NCI-H2196 (cell line): Measurements from ENCODE around the gene CD70.
A peak's percentile ranks its signal among the peaks of the same experiment; 100 is the strongest.
"Not testable (repeated sequence)": the region's sequence is repeated elsewhere in the genome, so short reads cannot be mapped to it uniquely, and the experiment has no call there.

Source experiments
- DNase-seq: peaks from one replicate; lab custom pipeline; 2025; ENCODE audit not compliant: unreplicated experiment; lab: John Stamatoyannopoulos, UW

The CD70 gene, protein sequence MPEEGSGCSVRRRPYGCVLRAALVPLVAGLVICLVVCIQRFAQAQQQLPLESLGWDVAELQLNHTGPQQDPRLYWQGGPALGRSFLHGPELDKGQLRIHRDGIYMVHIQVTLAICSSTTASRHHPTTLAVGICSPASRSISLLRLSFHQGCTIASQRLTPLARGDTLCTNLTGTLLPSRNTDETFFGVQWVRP

GRCh38 chr19:6590827-6591319 lies at the start of gene CD70:
Gene CD70 (minus strand): TSS chr19:6591150. CDS start chr19:6591002, 148 bp downstream.
- DNase-seq = peak; percentile 14

GRCh38 chr19:6640333-6640732 lies 49.4 kb upstream of the CD70 start:
- DNase-seq = not testable (repeated sequence)

- DNase-seq = no peak
Measured at GRCh38 chr19:6639439-6639838, 48.5 kb upstream of the CD70 start.

- not testable (repeated sequence) for DNase-seq
Measured at GRCh38 chr19:6633456-6633813, 42.5 kb upstream of the CD70 start.

DNA sequence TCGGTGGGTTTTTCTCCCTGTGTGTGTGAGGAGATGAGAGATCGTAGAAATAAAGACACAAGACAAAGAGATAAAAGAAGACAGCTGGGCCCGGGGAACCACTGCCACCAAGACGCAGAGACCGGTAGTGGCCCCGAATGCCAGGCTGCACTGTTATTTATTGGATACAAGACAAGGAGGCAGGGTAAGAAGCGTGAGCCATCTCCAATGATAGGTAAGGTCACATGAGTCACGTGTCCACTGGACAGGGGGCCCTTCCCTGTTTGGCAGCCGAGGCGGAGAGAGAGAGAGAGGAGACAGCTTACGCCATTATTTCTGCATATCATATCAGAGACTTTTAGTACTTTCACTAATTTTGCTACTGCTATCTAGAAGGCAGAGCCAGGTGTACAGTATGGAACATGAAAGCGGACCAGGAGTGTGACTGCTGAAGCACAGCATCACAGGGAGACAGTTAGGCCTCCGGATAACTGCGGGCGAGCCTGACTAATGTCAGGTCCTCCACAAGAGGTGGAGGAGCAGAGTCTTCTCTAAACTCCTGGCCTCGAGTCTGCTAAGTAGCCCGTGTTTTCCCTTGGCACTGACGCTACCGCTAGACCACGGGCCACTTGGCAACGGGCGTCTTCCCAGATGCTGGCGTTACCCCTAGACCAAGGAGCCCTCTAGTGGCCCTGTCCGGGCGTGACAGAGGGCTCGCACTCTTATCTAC lies 42.0 kb upstream of the CD70 start:
- peak; percentile 55 for DNase-seq

- peak; percentile 74 for DNase-seq
Measured at GRCh38 chr19:6632002-6632621, 41.2 kb upstream of the CD70 start.

DNA sequence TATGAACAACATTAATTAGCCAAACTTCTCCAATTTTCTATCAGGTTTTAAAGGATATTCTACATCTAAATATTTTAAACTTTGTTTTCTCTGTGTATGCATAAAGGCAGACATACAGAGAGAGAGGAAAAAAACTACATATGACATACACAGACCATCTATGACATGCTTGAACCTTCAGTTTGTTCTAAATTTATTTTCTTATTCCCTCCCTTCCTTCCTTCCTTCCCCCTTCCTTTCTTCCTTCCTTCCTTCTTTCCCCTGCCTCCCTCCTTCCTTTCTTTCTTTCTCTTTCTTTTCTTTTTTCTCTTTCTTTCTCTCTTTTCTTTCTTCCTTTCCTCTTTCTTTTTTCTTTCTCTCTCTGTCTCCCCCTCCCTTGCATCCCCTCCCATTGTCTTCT lies 35.8 kb upstream of the CD70 start:
- no peak for DNase-seq

GRCh38 chr19:6617374-6617773 lies 26.4 kb upstream of the CD70 start:
- no peak for DNase-seq

DNA sequence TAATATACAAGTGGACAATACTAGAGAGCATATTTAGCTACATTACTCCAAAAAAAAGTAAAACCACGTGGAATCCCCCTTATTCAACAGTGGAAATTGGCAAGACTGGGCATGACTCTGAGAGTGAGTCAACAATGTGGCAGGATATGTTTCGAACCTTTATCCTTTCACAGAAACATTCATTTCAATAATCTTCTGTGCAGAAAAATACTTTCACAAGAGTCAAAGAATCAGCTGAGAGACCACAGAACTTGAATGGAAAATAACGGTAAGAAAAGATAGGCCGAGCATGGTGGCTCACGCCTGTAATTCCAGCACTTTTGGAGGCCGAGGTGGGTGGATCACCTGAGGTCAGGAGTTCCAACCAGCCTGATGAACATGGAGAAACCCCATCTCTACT lies 25.1 kb upstream of the CD70 start:
- DNase-seq = no peak

- DNase-seq = no peak
Measured at GRCh38 chr19:6613711-6614110, 22.8 kb upstream of the CD70 start.

DNA sequence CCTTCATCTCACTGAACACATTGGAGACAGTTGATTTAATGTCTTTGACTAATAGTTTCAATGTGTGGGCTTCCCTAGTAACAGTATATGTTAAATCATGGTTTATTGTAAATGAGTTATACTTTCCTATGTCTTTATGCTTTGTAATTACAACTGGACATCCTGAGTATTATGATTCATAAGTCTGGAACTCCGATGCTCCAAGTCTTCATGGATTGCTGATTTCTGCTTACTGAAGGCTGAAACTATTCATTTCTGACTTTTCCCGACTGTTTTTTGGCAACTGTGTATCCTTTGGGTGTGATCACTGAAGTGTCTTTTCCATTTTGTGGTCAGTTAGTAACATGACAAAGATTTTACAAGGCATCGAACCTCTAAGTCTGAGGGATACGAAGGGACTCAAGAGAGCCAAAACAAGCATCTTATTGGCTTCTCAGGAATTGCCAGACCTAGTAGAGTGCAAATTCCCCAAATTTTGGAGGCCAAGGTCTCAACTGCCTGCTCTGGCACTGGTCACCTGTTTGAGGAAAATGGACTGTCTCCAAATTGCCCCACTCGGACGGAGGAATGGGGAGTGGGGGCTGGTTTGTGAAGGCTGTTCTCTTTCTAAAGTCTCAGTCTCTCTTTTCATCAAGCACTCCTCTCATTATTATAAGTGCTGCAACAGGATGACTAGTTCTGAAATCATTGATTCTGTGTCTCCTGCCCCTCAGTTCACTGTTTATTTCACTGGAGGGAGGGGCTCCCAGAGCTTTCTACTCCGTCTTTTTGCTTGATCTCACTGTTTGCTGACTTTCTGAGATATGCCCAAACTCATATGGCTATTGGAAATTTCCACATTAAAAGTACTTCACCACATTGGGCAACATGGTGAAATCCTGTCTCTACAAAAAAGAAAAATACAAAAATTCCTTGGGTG lies 20.2 kb upstream of the CD70 start:
- no peak for DNase-seq

DNA sequence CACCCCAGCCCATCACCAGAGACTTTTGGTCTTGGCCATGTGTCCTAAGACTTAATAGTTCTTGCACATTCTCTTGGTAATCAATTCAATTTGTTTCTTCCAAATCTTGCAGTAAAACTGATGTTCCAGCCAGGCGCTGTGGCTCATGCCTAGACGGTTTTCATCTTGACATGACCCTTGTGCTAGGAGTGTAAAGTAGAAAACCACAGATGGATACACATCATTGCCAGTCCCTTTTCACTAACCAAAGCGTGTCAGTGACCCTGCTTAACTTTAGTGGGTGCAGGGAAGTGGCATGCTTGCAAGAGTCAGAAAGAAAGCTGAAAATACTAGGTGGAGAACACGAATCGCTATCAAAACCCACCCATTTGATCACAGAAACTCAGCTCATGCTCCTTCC lies 18.0 kb upstream of the CD70 start:
- no peak for DNase-seq

DNA sequence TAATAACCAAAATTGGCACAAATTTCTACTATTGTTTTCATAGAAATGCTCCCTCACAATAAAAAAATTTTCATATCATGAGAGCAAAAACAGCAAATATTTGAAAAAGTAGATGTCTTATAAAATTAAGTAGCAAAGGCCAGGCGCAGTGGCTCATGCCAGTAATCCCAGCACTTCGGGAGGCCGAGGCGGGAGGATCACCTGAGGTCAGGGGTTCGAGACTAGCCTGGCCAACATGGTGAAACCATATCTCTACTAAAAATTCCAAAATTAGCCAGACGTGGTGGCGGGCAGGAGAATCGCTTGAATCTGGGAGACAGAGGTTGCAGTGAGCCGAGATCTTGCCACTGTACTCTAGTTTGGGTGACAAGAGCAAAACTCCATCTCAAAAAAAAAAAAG lies 17.2 kb upstream of the CD70 start:
- DNase-seq = not testable (repeated sequence)

- not testable (repeated sequence) for DNase-seq
Measured at GRCh38 chr19:6606276-6607070, 15.5 kb upstream of the CD70 start.

- DNase-seq = no peak
Measured at GRCh38 chr19:6604906-6605305, 14.0 kb upstream of the CD70 start.

DNA sequence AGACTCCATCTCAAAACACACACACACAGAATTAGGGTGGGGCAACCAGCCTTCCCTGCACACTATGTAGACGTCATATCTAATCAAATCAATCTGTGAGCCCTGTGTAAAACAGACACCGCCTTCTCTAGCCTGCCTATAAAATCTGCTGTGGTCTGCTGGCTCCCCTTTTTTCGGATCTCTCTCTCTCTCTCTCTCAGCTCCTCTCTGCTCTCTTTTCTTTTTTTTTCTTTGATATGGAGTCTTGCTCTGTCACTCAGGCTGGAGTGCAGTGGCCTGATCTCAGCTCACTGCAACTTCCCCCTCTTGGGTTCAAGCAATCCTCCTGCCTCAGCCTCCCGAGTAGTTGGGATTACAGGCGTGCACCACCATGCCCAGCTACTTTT lies 11.8 kb upstream of the CD70 start:
- DNase-seq = no peak

GRCh38 chr19:6601537-6602052 lies 10.6 kb upstream of the CD70 start:
- DNase-seq = not testable (repeated sequence)

GRCh38 chr19:6600951-6601536 lies 10.1 kb upstream of the CD70 start:
- DNase-seq = not testable (repeated sequence)

DNA sequence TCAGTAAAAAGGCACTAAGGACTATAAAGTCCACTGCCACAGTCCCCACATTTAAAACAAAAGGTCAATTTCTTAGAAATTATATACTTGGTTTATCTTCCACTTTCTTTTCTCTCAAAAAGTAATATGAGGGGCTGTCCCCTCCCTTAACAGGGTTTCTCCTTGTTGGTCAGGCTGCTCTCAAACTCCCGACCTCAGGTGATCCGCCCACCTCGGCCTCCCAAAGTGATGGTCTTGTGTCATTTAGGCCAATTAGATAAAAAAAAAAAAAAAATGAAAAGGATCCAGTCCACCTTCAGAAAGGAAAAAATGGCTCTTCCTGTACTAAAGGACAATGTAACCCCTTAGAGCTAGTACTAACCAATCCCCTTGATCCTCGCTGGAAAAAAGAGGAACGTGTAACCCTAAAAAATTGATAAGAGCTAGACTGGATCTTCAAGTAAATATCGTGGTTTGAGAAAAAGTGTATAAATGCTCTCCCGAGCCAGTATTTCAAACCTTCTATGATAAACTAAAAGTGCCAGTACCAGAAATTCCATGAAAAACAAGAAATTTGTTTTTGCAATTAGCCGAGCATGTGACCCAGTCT lies 9.0 kb upstream of the CD70 start:
- DNase-seq = no peak
